ENCODE results near the gene GPR35.

The GPR35 gene

GRCh38 chr2:240628507-240628807, 3.2 kb downstream of the GPR35 start:
- no peak for TF ChIP-seq SNAI2 (CRISPR knock-in tag; IDR thresholded peaks at IDR 0.05)
- no peak for TF ChIP-seq ZC3H10 (CRISPR knock-in tag; IDR thresholded peaks at IDR 0.05)
- no peak for TF ChIP-seq PATZ1 (CRISPR knock-in tag; IDR thresholded peaks at IDR 0.05; ENCODE audit: borderline replicate concordance)
- TF ChIP-seq ZNF565 (CRISPR knock-in tag; conservative IDR thresholded peaks at IDR 0.05; ENCODE audit: low read depth) = no peak
- TF ChIP-seq RARB (CRISPR knock-in tag; IDR thresholded peaks at IDR 0.05) = no peak
- TF ChIP-seq ZNF70 (CRISPR knock-in tag; IDR thresholded peaks at IDR 0.05) = no peak
- TF ChIP-seq TSHZ2 (CRISPR knock-in tag; IDR thresholded peaks at IDR 0.05) = no peak
- no peak for TF ChIP-seq ZFP3 (CRISPR knock-in tag; IDR thresholded peaks at IDR 0.05)
- no peak for TF ChIP-seq OSR1 (CRISPR knock-in tag; IDR thresholded peaks at IDR 0.05)
- TF ChIP-seq POU6F1 (CRISPR knock-in tag; IDR thresholded peaks at IDR 0.05; ENCODE audit: borderline replicate concordance, low read depth) = no peak
- no peak for TF ChIP-seq CREB5 (CRISPR knock-in tag; IDR thresholded peaks at IDR 0.05; ENCODE audit: low read depth)
- no peak for TF ChIP-seq ZFP30 (CRISPR knock-in tag; IDR thresholded peaks at IDR 0.05)
- TF ChIP-seq ARNTL (CRISPR knock-in tag; IDR thresholded peaks at IDR 0.05; ENCODE audit: borderline replicate concordance, low read depth) = no peak
- no peak for TF ChIP-seq ZNF8 (CRISPR knock-in tag; IDR thresholded peaks at IDR 0.05)
- ATAC-seq = no peak

- no peak for ATAC-seq
- no peak for TF ChIP-seq TOX (CRISPR knock-in tag; IDR thresholded peaks at IDR 0.05; ENCODE audit: borderline replicate concordance)
- TF ChIP-seq ZC3H10 (CRISPR knock-in tag; IDR thresholded peaks at IDR 0.05) = no peak
Measured at GRCh38 chr2:240628808-240629618, 3.7 kb downstream of the GPR35 start.

- no peak for TF ChIP-seq ZNF8 (CRISPR knock-in tag; IDR thresholded peaks at IDR 0.05)
- ATAC-seq = no peak
Measured at GRCh38 chr2:240629619-240629967, 4.3 kb downstream of the GPR35 start.

GRCh38 chr2:240629968-240630770, 4.9 kb downstream of the GPR35 start:
- TF ChIP-seq ISL1 (CRISPR knock-in tag; IDR thresholded peaks at IDR 0.05) = no peak
- no peak for TF ChIP-seq PPARA (CRISPR knock-in tag; IDR thresholded peaks at IDR 0.05; ENCODE audit: borderline replicate concordance)
- no peak for ATAC-seq
